CD14-positive monocyte (primary cell): Measurements from ENCODE around the gene NR2F2. TPM values are rescaled to one million over a fixed set of nuclear protein-coding genes. Genes with fewer than 3 reads are reported as not detected.

ENCODE experiments used
- DNase-seq, 3 donors: peaks; one replicate each; pipeline ENCODE4 v3.0.0-alpha.2; 2011 to 2022
- H2AFZ ChIP-seq: 2 replicates; pipeline ENCODE4 v1.6.0; 2012; ENCODE audit warnings: mild to moderate bottlenecking, low read depth, low read length, inconsistent platforms; ENCODE audit not compliant: insufficient read depth, poor library complexity, severe bottlenecking
- H3K27ac ChIP-seq, 2 donors: 1 replicate in 1 of 2; 2 replicates in 1 of 2; pipeline ENCODE4 v1.5.1; 2012 to 2013; ENCODE audit warnings: low read length in 2 of 2, control low read depth in 1 of 2, inconsistent platforms in 1 of 2, low read depth in 1 of 2, mild to moderate bottlenecking in 1 of 2
- H3K27me3 ChIP-seq, 2 donors: one replicate each; pipeline versions ENCODE4 v1.6.0 to v1.6.1; 2011 to 2013; ENCODE audit warnings: low read length in 2 of 2; ENCODE audit not compliant: control insufficient read depth in 2 of 2, insufficient read depth in 2 of 2
- H3K36me3 ChIP-seq, 2 donors: replicated peaks in 1 of 2; 1 replicate in 1 of 2; 2 replicates in 1 of 2; pipeline versions ENCODE4 v1.5.1 to v1.6.1; 2012 to 2013; ENCODE audit warnings: low read length in 2 of 2, control low read depth in 1 of 2, inconsistent platforms in 1 of 2, mild to moderate bottlenecking in 1 of 2; ENCODE audit not compliant: insufficient read depth in 2 of 2, control insufficient read depth in 1 of 2
- H3K4me1 ChIP-seq, 2 donors: 1 replicate in 1 of 2; 2 replicates in 1 of 2; pipeline versions ENCODE4 v1.5.1 to v1.6.1; 2012 to 2013; ENCODE audit warnings: low read length in 2 of 2, control low read depth in 1 of 2, inconsistent platforms in 1 of 2, mild to moderate bottlenecking in 1 of 2, moderate library complexity in 1 of 2; ENCODE audit not compliant: insufficient read depth in 2 of 2, control insufficient read depth in 1 of 2
- H3K4me2 ChIP-seq: replicated peaks from 2 replicates; pipeline ENCODE3; 2012; ENCODE audit warnings: low read length, moderate library complexity, mild to moderate bottlenecking; ENCODE audit not compliant: poor library complexity, severe bottlenecking; ENCODE audit errors: extremely low read depth
- H3K4me3 ChIP-seq, 3 experiments: fragments of 200-600 bp in 1 of 3; sonication (generic) in 1 of 3; replicated peaks in 1 of 3; 1 replicate in 2 of 3; 2 replicates in 1 of 3; pipeline ENCODE4 v1.5.1; 2011 to 2013; ENCODE audit warnings: low read length in 3 of 3, mild to moderate bottlenecking in 3 of 3, control low read depth in 2 of 3, low read depth in 2 of 3, inconsistent platforms in 1 of 3, moderate library complexity in 1 of 3
- H3K79me2 ChIP-seq: 2 replicates; pipeline ENCODE4 v1.6.0; 2012; ENCODE audit warnings: mild to moderate bottlenecking, control low read depth, inconsistent platforms, low read length, moderate library complexity; ENCODE audit not compliant: insufficient read depth
- H3K9ac ChIP-seq: 2 replicates; pipeline ENCODE4 v1.6.0; 2017; ENCODE audit warnings: low read length, mild to moderate bottlenecking; ENCODE audit not compliant: insufficient read depth, poor library complexity, severe bottlenecking
- H3K9me3 ChIP-seq, 2 donors: replicated peaks in 1 of 2; 1 replicate in 1 of 2; 2 replicates in 1 of 2; pipeline versions ENCODE4 v1.5.1 to v1.6.1; 2012 to 2013; ENCODE audit warnings: low read length in 2 of 2, control low read depth in 1 of 2; ENCODE audit not compliant: control insufficient read depth in 1 of 2, insufficient read depth in 1 of 2
- H4K20me1 ChIP-seq: 2 replicates; pipeline ENCODE4 v1.6.0; 2012; ENCODE audit warnings: mild to moderate bottlenecking, low read length, control low read depth, moderate library complexity; ENCODE audit not compliant: insufficient read depth
- H3K27ac Mint-ChIP-seq, 7 donors: one replicate each; pipeline ENCODE4 v1.8.0; 2020; ENCODE audit warnings: mild to moderate bottlenecking in 7 of 7, mixed read lengths in 7 of 7, moderate library complexity in 6 of 7, inconsistent platforms in 2 of 7
- H3K27me3 Mint-ChIP-seq, 3 donors: one replicate each; pipeline ENCODE4 v1.8.0; 2021 to 2022; ENCODE audit warnings: low read depth in 3 of 3, mild to moderate bottlenecking in 3 of 3, mixed read lengths in 3 of 3, moderate library complexity in 3 of 3, inconsistent platforms in 1 of 3
- H3K36me3 Mint-ChIP-seq, 2 donors: one replicate each; pipeline ENCODE4 v1.8.0; 2020; ENCODE audit warnings: mixed read lengths in 2 of 2, inconsistent platforms in 1 of 2, mild to moderate bottlenecking in 1 of 2
- H3K4me1 Mint-ChIP-seq: one replicate; pipeline ENCODE4 v1.8.0; 2020; ENCODE audit warnings: mild to moderate bottlenecking, mixed read lengths
- H3K4me3 Mint-ChIP-seq, 2 donors: one replicate each; pipeline ENCODE4 v1.8.0; 2020; ENCODE audit warnings: mild to moderate bottlenecking in 2 of 2, mixed read lengths in 2 of 2, moderate library complexity in 1 of 2
- H3K9me3 Mint-ChIP-seq, 7 donors: one replicate each; pipeline ENCODE4 v1.8.0; 2020 to 2022; ENCODE audit warnings: mixed read lengths in 7 of 7, mild to moderate bottlenecking in 6 of 7, moderate library complexity in 6 of 7, inconsistent platforms in 2 of 7
- CTCF ChIP-seq: fragments of 200-600 bp; IDR thresholded peaks from one replicate; pipeline ENCODE4 v1.8.0; 2022; ENCODE audit warnings: antibody characterized with exemption, mild to moderate bottlenecking
- WGBS: methylation state at CpG from one replicate; pipeline ENCODE4 v1.1.5; 2013; ENCODE audit warnings: missing lambda C conversion rate; ENCODE audit not compliant: insufficient coverage; 5-methylcytosine and 5-hydroxymethylcytosine counted together
- intact Hi-C, 2 donors: fragments of 100-400 bp; cut with micrococcal nuclease; formaldehyde crosslinking; loops; one replicate each; pipeline versions ENCODE4 v1.15.0 to v1.15.1; 2023
- polyA plus RNA-seq, 3 donors: library from polyadenylated mRNA; depleted of rRNA in 1 of 3; unstranded in 2 of 3; stranded (reverse) in 1 of 3; fragments of 300-500 nt in 2 of 3; fragments of >200 nt in 1 of 3; fragmentation: Illumina TruSeq in 2 of 3; gene quantifications; 1 replicate in 2 of 3; 2 replicates in 1 of 3; pipeline ENCODE4 v1.2.3, GENCODE V29; 2012 to 2021

NR2F2 gene
- polyA plus RNA-seq, 3 donors, result not detected

- Histone ChIP-seq H3K36me3 (no peaks in the 10 kb centered on the region), H4K20me1 (no peaks in the 10 kb centered on the region), H3K4me2 (no peak overlapping the region), H3K27ac (no peak overlapping the region), H3K79me2 (no peaks in the 10 kb centered on the region), H3K4me1 (no peaks in the 10 kb centered on the region), H3K9me3 (no peaks in the 10 kb centered on the region), H2AFZ (no peak overlapping the region), H3K27me3 (peaks cover 3 to 10% of the 10 kb centered on the region in 2 donors), H3K9ac (no peak overlapping the region), H3K4me3 (no peak overlapping the region)
- no peaks in the 10 kb centered on the region for H3K36me3 Mint-ChIP-seq
- WGBS, result no CpG with 5 or more reads among the region's 5 CpGs
- no peak overlapping the region for H3K27ac Mint-ChIP-seq
- H3K4me1 Mint-ChIP-seq, result no peaks in the 10 kb centered on the region
- intact Hi-C loops, result no loop called here
- DNase-seq, result no peak
- TF ChIP-seq CTCF, result no peak
- no peaks in the 10 kb centered on the region for H3K9me3 Mint-ChIP-seq
- no peak overlapping the region for H3K4me3 Mint-ChIP-seq
- H3K27me3 Mint-ChIP-seq, result peaks cover 3 to 17% (median 14%) of the 10 kb centered on the region in 3 donors
Measured at GRCh38 chr15:96311256-96311955, 19.1 kb upstream of the NR2F2 start.

DNA sequence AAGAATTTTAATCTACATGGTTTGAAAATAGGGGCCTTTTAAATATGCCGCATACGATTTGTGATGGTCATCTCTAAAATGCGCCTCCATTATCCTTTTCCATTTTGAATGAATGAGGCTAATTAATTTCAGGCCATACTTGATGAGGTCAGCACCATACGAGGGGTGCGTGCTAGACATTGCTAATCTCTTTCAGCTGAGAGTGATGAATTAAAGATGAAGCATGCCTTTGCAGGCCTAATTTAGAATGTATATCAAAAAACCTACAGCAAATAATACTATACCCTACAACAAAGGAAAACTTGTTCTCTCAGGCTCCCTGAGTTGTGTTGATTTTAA lies 18.6 kb upstream of the NR2F2 start:
- Histone ChIP-seq H4K20me1 (no peaks in the 10 kb centered on the region), H3K27ac (no peak overlapping the region), H3K9ac (no peak overlapping the region), H3K4me3 (no peak overlapping the region), H3K9me3 (no peaks in the 10 kb centered on the region), H3K36me3 (no peaks in the 10 kb centered on the region), H3K4me1 (no peaks in the 10 kb centered on the region), H3K4me2 (no peak overlapping the region), H2AFZ (no peak overlapping the region), H3K27me3 (peaks cover 3 to 15% of the 10 kb centered on the region in 2 donors), H3K79me2 (no peaks in the 10 kb centered on the region)
- Mint-ChIP-seq H3K27ac (no peak overlapping the region), H3K36me3 (no peaks in the 10 kb centered on the region), H3K27me3 (peaks cover 6 to 21% (median 13%) of the 10 kb centered on the region in 3 donors), H3K4me1 (no peaks in the 10 kb centered on the region), H3K4me3 (no peak overlapping the region), H3K9me3 (no peaks in the 10 kb centered on the region)
- no peak for TF ChIP-seq CTCF
- intact Hi-C loops, result no loop called here
- DNase-seq, result no peak
- WGBS, result 93% methylated on average over 3 of the region's 5 CpGs
